HEK293 (cell line): Measurements from ENCODE around the gene PIP4K2B.

ENCODE experiments used
- ELK4 ChIP-seq: IDR thresholded peaks from 2 replicates; pipeline ENCODE4 v1.6.1; 2011; ENCODE audit warnings: mild to moderate bottlenecking, low read depth, low read length, borderline replicate concordance
- FEZF1 ChIP-seq: fragments of 450-650 bp; formaldehyde crosslinking; IDR thresholded peaks from 2 replicates; pipeline ENCODE4 v1.5.1; 2016; ENCODE audit warnings: missing biosample characterization, missing genetic modification characterization
- GLIS1 ChIP-seq: fragments of 450-650 bp; formaldehyde crosslinking; IDR thresholded peaks from 2 replicates; pipeline ENCODE4 v1.5.1; 2016; ENCODE audit warnings: missing biosample characterization, missing genetic modification characterization
- HOXA7 ChIP-seq: sonication (generic); formaldehyde crosslinking; IDR thresholded peaks from 2 replicates; pipeline ENCODE4 v1.8.1; 2022; ENCODE audit warnings: missing genetic modification reagents, borderline replicate concordance
- HOXD13 ChIP-seq: sonication (generic); formaldehyde crosslinking; IDR thresholded peaks from 2 replicates; pipeline ENCODE4 v1.8.0; 2022; ENCODE audit warnings: missing genetic modification reagents, borderline replicate concordance
- OVOL3 ChIP-seq: fragments of 450-650 bp; formaldehyde crosslinking; IDR thresholded peaks from 2 replicates; pipeline ENCODE4 v1.5.1; 2016; ENCODE audit warnings: missing biosample characterization, missing genetic modification characterization
- PRDM1 ChIP-seq: fragments of 450-650 bp; formaldehyde crosslinking; IDR thresholded peaks from 2 replicates; pipeline ENCODE4; 2016; ENCODE audit warnings: missing biosample characterization, missing genetic modification characterization
- SALL2 ChIP-seq: fragments of 450-650 bp; formaldehyde crosslinking; IDR thresholded peaks from 2 replicates; pipeline ENCODE4 v1.5.0; 2017; ENCODE audit warnings: missing biosample characterization, mild to moderate bottlenecking, missing genetic modification characterization, borderline replicate concordance
- SCRT2 ChIP-seq: fragments of 450-650 bp; formaldehyde crosslinking; IDR thresholded peaks from 2 replicates; pipeline ENCODE4 v1.5.1; 2016; ENCODE audit warnings: missing biosample characterization, missing genetic modification characterization
- YY2 ChIP-seq: fragments of 450-650 bp; formaldehyde crosslinking; IDR thresholded peaks from 2 replicates; pipeline ENCODE4 v1.5.1; 2016; ENCODE audit warnings: missing biosample characterization, missing genetic modification characterization
- ZBTB26 ChIP-seq: fragments of 450-650 bp; formaldehyde crosslinking; optimal IDR thresholded peaks from 2 replicates; pipeline ENCODE3; 2016; ENCODE audit warnings: missing biosample characterization, mild to moderate bottlenecking, missing genetic modification characterization
- ZBTB49 ChIP-seq: fragments of 450-650 bp; formaldehyde crosslinking; IDR thresholded peaks from 2 replicates; pipeline ENCODE4 v1.5.1; 2016; ENCODE audit warnings: missing biosample characterization, missing genetic modification characterization, low read depth
- ZFHX2 ChIP-seq: fragments of 450-650 bp; formaldehyde crosslinking; conservative IDR thresholded peaks from 2 replicates; pipeline ENCODE4 v1.5.1; 2016; ENCODE audit warnings: missing biosample characterization, missing genetic modification characterization
- ZFP37 ChIP-seq: fragments of 450-650 bp; formaldehyde crosslinking; IDR thresholded peaks from 2 replicates; pipeline ENCODE4 v1.5.1; 2016; ENCODE audit warnings: missing biosample characterization, missing genetic modification characterization
- ZFP41 ChIP-seq: fragments of 450-650 bp; formaldehyde crosslinking; IDR thresholded peaks from 2 replicates; pipeline ENCODE4 v1.5.1; 2016; ENCODE audit warnings: missing biosample characterization, missing genetic modification characterization, borderline replicate concordance
- ZIC2 ChIP-seq: fragments of 450-650 bp; formaldehyde crosslinking; IDR thresholded peaks from 2 replicates; pipeline ENCODE4 v1.5.1; 2016; ENCODE audit warnings: missing biosample characterization, missing genetic modification characterization
- ZNF112 ChIP-seq: fragments of 450-650 bp; formaldehyde crosslinking; IDR thresholded peaks from 2 replicates; pipeline ENCODE4 v1.5.0; 2017; ENCODE audit warnings: missing biosample characterization, missing genetic modification characterization
- ZNF202 ChIP-seq: fragments of 450-650 bp; formaldehyde crosslinking; IDR thresholded peaks from 2 replicates; pipeline ENCODE4 v1.5.1; 2016; ENCODE audit warnings: missing biosample characterization, missing genetic modification characterization, borderline replicate concordance
- ZNF292 ChIP-seq: fragments of 450-650 bp; formaldehyde crosslinking; IDR thresholded peaks from 2 replicates; pipeline ENCODE4 v1.5.1; 2016; ENCODE audit warnings: low read depth, missing biosample characterization, missing genetic modification characterization, borderline replicate concordance
- ZNF433 ChIP-seq: fragments of 450-650 bp; formaldehyde crosslinking; IDR thresholded peaks from 2 replicates; pipeline ENCODE4 v1.5.1; 2016; ENCODE audit warnings: missing biosample characterization, missing genetic modification characterization, low read depth
- ZNF514 ChIP-seq: fragments of 450-650 bp; formaldehyde crosslinking; IDR thresholded peaks from 2 replicates; pipeline ENCODE4 v1.5.1; 2016; ENCODE audit warnings: missing biosample characterization, missing genetic modification characterization
- ZNF548 ChIP-seq: fragments of 450-650 bp; formaldehyde crosslinking; IDR thresholded peaks from 2 replicates; pipeline ENCODE4 v1.5.1; 2016; ENCODE audit warnings: missing biosample characterization, missing genetic modification characterization
- ZNF596 ChIP-seq: fragments of 450-650 bp; IDR thresholded peaks from 2 replicates; pipeline ENCODE4 v1.5.0; 2018; ENCODE audit warnings: missing biosample characterization, mild to moderate bottlenecking, missing genetic modification characterization, moderate library complexity
- ZNF610 ChIP-seq: fragments of 450-650 bp; formaldehyde crosslinking; IDR thresholded peaks from 2 replicates; pipeline ENCODE4 v1.5.1; 2016; ENCODE audit warnings: missing biosample characterization, missing genetic modification characterization, borderline replicate concordance
- ZNF654 ChIP-seq: fragments of 450-650 bp; formaldehyde crosslinking; IDR thresholded peaks from 2 replicates; pipeline ENCODE4 v1.5.1; 2016; ENCODE audit warnings: low read depth, missing biosample characterization, missing genetic modification characterization
- ZNF660 ChIP-seq: fragments of 450-650 bp; IDR thresholded peaks from 2 replicates; pipeline ENCODE4 v1.5.1; 2018; ENCODE audit warnings: missing biosample characterization, mild to moderate bottlenecking, missing genetic modification characterization
- ZNF76 ChIP-seq: fragments of 450-650 bp; formaldehyde crosslinking; IDR thresholded peaks from 2 replicates; pipeline ENCODE4; 2016; ENCODE audit warnings: low read depth, missing biosample characterization, missing genetic modification characterization, borderline replicate concordance
- ZNF837 ChIP-seq: fragments of 450-650 bp; formaldehyde crosslinking; IDR thresholded peaks from 2 replicates; pipeline ENCODE4 v1.5.1; 2016; ENCODE audit warnings: missing biosample characterization, missing genetic modification characterization
- TF ChIP-seq, protein P1 (sequence below): fragments of 450-650 bp; formaldehyde crosslinking; IDR thresholded peaks from 2 replicates; pipeline ENCODE4 v1.5.1; 2016; ENCODE audit warnings: missing biosample characterization, missing genetic modification characterization
- TF ChIP-seq, protein P2 (sequence below): fragments of 450-650 bp; formaldehyde crosslinking; IDR thresholded peaks from 2 replicates; pipeline ENCODE4 v1.5.1; 2016; ENCODE audit warnings: missing biosample characterization, missing genetic modification characterization

PIP4K2B gene

DNA sequence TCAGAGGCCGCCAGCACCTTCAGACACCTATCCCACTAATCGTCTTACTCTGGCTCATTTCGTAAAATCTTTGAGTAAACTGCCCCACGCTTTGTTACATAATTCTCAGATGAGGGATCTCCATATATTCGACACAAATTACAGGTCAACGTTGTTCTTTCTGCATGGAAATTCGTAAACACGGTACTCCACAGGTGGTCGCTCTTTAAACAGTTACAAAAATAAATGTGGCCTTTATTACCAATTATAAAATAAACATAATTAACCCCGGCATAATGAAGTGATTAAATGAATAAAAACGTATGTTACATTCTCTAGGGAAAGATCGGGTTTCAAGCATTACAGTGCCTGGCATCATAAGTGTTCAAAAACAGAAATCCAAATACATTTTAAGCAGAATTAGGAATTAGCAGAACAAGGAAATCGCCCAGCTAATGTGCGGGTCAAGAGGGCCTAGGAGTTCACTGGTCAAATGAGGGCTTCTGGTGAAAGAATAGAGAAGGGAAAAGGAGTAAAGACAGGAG is 943 bp upstream of the PIP4K2B start (continued):
- TF ChIP-seq PRDM1 (tag by site-specific recombination) (no peak), ZNF76 (tag by site-specific recombination) (no peak), ZNF654 (tag by site-specific recombination) (no peak), ZBTB26 (no peak), ZNF292 (tag by site-specific recombination) (no peak), SALL2 (tag by site-specific recombination) (no peak), ZNF548 (no peak), ZNF610 (tag by site-specific recombination) (no peak), ZNF596 (tag by site-specific recombination) (no peak), ZFP41 (no peak), YY2 (tag by site-specific recombination) (no peak), OVOL3 (tag by site-specific recombination) (peak; percentile 93), FEZF1 (tag by site-specific recombination) (peak; percentile 76), ZBTB49 (tag by site-specific recombination) (no peak), ZNF660 (tag by site-specific recombination) (no peak), ZFHX2 (peak; percentile 31), ZNF202 (tag by site-specific recombination) (no peak), ZNF837 (tag by site-specific recombination) (no peak), HOXA7 (CRISPR knock-in tag) (no peak), ZIC2 (tag by site-specific recombination) (no peak; the same call in none of the 2 replicates), SCRT2 (tag by site-specific recombination) (peak; percentile 99), ZNF433 (tag by site-specific recombination) (no peak), ZNF112 (no peak), HOXD13 (CRISPR knock-in tag) (no peak), ZNF514 (tag by site-specific recombination) (no peak), GLIS1 (tag by site-specific recombination) (peak; percentile 79), ELK4 (no peak), ZFP37 (tag by site-specific recombination) (0 out of 2 replicates have a peak, but pooled peaks have one; percentile 6)
- TF ChIP-seq, protein P1, sequence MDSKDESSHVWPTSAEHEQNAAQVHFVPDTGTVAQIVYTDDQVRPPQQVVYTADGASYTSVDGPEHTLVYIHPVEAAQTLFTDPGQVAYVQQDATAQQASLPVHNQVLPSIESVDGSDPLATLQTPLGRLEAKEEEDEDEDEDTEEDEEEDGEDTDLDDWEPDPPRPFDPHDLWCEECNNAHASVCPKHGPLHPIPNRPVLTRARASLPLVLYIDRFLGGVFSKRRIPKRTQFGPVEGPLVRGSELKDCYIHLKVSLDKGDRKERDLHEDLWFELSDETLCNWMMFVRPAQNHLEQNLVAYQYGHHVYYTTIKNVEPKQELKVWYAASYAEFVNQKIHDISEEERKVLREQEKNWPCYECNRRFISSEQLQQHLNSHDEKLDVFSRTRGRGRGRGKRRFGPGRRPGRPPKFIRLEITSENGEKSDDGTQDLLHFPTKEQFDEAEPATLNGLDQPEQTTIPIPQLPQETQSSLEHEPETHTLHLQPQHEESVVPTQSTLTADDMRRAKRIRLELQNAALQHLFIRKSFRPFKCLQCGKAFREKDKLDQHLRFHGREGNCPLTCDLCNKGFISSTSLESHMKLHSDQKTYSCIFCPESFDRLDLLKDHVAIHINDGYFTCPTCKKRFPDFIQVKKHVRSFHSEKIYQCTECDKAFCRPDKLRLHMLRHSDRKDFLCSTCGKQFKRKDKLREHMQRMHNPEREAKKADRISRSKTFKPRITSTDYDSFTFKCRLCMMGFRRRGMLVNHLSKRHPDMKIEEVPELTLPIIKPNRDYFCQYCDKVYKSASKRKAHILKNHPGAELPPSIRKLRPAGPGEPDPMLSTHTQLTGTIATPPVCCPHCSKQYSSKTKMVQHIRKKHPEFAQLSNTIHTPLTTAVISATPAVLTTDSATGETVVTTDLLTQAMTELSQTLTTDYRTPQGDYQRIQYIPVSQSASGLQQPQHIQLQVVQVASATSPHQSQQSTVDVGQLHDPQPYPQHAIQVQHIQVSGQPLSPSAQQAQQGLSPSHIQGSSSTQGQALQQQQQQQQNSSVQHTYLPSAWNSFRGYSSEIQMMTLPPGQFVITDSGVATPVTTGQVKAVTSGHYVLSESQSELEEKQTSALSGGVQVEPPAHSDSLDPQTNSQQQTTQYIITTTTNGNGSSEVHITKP (tag by site-specific recombination) = no peak
- TF ChIP-seq, protein P2, sequence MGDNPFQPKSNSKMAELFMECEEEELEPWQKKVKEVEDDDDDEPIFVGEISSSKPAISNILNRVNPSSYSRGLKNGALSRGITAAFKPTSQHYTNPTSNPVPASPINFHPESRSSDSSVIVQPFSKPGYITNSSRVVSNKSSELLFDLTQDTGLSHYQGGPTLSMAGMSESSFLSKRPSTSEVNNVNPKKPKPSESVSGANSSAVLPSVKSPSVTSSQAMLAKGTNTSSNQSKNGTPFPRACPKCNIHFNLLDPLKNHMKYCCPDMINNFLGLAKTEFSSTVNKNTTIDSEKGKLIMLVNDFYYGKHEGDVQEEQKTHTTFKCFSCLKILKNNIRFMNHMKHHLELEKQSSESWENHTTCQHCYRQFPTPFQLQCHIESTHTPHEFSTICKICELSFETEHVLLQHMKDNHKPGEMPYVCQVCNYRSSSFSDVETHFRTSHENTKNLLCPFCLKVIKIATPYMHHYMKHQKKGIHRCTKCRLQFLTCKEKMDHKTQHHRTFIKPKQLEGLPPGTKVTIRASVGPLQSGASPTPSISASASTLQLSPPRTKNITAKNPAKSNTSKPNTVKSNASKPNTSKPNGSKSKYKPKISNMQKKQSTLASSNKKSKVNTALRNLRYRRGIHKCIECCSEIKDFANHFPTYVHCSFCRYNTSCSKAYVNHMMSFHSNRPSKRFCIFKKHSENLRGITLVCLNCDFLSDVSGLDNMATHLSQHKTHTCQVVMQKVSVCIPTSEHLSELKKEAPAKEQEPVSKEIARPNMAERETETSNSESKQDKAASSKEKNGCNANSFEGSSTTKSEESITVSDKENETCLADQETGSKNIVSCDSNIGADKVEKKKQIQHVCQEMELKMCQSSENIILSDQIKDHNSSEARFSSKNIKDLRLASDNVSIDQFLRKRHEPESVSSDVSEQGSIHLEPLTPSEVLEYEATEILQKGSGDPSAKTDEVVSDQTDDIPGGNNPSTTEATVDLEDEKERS (tag by site-specific recombination) = no peak
